ENCODE data around the gene C3orf18. TPM values are rescaled to one million over a fixed set of nuclear protein-coding genes. Genes with fewer than 3 reads are reported as not detected.

The C3orf18 gene
- total RNA-seq, 1 donor from 2014 or later: 7.2 TPM

DNA sequence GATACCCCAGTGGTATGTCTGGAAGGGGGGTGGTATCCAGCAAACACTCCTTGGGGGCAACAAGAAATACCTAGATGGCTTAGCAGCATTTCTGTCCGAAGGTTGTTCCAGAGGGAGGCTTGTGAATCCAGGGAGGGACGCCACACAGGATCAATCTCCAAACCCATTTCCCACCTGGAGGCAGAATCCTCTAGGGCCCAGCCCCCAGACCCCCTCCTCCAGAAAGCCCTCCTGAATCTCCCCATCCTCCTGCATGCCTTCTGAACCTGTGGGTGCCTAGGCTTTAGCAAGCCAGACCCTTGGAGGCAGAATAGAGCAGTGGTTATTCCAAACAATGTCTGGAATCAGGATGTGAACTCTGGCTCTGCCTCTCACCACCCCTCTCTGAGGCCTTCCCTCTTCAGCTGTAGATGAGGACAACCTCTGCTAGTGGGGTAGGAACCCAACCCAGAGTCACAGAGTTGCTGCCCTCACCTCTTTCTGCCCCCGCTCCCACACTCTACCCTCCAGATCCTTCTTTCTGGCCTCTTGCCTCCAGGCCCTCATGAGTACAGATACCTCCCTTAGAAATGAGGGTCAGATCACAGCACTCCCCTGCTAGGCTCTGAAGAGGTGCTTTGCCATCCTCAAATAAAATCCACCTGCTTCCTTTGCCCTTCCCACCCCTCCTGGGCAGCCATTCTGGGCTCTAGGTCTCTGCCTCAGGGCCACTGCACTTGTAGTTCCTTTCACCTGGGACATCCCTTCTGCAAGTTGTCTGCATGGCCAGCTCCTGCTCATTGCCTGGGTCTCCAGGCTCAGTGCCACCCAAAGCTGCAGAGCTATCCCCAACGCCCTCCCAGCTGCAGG is 35.9 kb upstream of the C3orf18 start:
- no peak for DNase-seq

DNA sequence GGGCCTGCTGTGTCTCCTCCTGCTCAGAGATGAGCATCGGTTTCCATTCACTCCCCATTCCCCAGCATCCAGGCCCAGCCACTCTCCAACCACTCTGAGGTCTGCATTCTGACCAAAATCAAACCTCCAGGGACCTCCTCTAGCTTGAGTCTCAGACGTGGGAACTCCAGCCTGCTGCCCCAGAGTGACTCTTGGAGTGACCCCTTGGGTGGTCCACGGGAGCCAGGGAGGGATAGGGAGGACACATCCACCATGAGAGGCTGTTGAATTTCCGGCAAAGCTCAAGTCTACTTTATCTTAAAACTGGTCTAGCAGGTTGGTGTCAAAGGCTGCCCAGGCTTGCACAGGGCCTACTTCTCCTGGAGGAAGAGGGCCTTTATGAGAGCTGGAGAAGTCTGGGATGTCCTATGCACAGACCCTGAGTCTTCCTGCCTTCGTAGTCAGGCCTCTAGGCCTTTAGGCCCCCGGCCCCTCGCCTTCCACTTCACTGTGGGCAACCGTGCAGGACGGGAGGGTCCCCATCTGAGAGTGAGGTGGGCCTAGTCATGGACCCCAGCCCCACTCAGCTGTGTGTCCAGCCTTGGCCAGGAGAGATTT is 35.1 kb upstream of the C3orf18 start:
- peak; percentile 27 for DNase-seq

- peak; percentile 87 for DNase-seq
Measured at GRCh38 chr3:50600841-50601591, 33.5 kb upstream of the C3orf18 start.

- DNase-seq: no peak
Measured at GRCh38 chr3:50600141-50600753, 32.7 kb upstream of the C3orf18 start.

- DNase-seq: no peak
Measured at GRCh38 chr3:50599716-50600118, 32.2 kb upstream of the C3orf18 start.

- DNase-seq: no peak
Measured at GRCh38 chr3:50599115-50599715, 31.7 kb upstream of the C3orf18 start.

DNA sequence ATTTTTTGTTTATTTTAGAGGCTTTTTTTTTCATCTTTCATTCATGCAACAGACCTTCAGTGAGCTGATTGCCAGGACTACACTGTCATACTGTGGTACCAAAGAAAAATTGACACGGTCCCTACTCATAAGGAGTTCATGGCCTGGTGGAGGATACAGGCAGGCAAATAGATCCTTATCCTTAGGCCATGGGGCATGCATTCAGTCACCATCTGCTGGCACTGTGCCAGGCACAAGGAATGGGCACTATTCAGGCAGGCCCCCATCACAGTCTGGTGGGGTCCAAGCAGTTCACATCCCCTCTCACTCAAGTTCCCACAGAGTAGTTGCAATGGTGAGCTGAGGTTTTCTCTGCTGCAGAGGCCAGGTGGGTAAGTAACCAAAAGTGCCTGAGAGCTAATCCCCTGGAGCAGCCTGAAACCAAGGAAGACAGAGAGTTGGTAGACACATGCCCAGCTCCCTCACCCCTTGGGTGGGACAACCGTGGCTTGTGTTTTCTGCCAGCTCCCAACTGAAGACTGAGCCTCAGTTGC is 26.8 kb upstream of the C3orf18 start:
- DNase-seq: no peak

- no peak for DNase-seq
Measured at GRCh38 chr3:50592568-50592967, 25.0 kb upstream of the C3orf18 start.

DNA sequence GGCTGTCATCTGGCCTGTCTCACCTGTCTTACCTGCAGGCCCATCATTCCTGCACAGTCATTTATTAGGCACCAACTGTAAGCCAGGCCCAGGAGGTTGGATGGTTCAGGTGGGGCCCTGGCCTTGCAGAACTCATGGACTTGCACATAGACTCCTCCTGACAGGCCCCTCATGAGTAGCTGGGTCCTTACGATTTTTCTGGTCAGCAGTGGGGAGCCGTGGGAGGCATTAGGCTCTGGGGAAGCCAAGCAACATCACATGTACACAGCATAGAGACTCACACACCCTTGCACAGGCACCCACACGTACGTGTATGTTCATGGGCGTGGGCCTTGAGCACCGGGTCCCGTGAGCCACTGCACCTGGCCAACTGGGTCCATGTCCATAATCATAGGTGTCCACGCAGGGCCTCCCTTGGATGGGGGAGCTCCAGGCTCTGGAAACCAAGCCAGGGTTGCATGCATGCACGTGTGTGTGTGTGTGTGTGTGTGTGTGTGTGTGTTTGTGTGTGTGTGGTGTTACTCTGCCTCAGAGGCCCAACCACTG is 23.7 kb upstream of the C3orf18 start:
- DNase-seq: no peak

DNA sequence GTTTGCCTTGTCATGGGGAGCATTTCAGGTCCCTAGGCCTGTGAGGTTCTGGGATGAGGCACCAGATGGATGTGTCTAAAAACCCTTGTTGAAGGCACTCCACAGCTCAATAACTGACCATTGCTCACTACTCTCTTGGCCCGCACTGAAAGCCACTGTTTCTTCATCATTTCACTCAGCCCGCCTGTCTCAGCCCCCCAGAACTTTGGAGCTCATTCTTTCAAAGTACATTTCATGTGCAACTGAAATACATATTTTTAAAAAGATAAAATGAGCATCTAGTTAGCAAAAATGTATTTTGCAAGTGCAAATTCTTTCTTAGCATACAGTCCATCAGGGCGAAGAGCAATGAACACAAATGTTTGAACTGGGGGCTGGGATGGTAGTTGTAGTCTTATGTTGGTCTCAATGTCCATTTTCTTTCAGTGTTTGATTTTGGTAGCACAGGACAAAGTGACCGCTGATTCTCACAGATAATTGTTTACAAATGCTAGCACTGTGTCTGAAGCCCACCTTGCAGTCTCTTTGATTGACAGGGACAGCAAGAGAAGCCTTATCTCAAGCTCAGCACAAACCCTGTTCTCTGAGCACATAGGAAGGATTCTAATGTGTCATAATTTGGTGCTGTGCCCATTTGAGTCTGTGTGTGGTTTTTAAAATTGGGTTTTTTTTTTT is 21.3 kb upstream of the C3orf18 start:
- no peak for DNase-seq

- no peak for DNase-seq
Measured at GRCh38 chr3:50587806-50588758, 20.5 kb upstream of the C3orf18 start.

DNA sequence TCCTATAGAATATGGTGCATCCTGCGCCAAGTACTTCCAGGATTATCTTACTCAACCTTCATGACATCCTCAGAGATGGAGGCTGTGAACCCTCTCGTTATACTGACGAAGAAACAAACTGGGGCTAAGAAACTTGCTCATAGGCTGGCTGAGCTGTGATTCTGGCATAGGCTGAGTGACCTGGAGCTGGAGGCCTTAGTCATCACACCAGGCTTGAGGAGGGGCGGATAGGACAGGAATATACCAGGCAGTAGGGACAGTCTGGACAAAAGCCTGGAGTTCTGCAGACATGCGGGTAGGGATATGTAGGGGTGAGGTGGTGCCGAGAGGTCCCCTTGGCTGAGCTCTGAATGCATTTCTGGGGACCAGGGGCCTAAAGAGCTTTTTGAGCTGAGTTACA is 19.8 kb upstream of the C3orf18 start:
- no peak for DNase-seq

DNA sequence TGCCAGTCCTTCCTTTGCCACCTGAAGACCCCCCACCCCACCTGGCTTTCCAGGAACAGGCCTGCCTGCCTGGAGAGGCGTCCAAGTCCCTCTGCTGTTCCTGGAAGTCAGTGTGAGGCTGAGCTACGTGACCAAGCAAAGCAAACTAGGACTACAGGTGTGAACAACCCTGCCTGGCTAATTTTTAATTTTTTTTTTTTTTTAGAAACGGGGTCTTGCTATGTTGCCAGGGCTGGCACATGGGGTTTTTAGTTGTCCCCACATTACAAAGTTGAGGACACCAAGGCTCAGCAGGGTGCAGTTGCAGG is 19.2 kb upstream of the C3orf18 start:
- no peak for DNase-seq

- DNase-seq: no peak
Measured at GRCh38 chr3:50585919-50586762, 18.6 kb upstream of the C3orf18 start.

DNA sequence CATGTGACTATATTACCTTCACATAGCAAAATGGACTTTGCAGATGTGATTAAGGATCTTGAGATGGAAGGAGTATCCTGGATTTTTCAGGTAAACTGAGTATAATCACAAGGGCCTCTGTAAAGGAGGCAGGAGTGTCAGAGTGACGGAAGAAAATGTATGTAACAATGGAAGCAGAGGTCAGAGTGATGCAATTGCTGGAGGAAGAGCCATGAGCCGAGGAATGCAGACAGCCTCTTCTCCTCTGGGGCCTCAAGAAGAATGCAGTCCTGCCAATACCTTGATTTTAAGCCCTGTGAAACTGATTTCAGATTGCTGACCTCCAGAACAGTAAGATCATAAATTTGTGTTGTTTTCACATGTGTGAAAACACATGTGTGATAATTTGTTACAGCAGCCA is 16.8 kb upstream of the C3orf18 start:
- no peak for DNase-seq

GRCh38 chr3:50583897-50584296 is 16.4 kb upstream of the C3orf18 start:
- DNase-seq: no peak

DNA sequence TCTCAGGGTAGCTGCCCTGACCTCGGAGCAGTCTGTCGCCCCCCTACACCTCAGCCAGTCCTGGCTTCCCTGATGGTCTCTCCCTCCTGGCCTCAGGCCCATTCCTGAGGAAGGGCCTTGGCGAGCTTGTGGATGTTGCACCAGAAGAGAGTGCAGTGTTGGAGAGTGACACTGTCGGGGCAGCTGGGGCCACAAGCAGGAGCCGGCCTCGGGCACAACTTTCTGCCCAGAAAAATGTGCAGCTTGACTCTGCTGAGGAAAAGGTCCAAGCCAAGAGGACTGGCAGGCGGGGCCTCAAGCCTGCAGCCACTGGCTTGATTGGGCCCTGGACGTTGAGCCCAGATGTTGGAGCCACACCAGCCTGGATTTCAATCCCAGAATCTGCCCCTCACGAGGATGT is 14.5 kb upstream of the C3orf18 start:
- no peak for DNase-seq

DNA sequence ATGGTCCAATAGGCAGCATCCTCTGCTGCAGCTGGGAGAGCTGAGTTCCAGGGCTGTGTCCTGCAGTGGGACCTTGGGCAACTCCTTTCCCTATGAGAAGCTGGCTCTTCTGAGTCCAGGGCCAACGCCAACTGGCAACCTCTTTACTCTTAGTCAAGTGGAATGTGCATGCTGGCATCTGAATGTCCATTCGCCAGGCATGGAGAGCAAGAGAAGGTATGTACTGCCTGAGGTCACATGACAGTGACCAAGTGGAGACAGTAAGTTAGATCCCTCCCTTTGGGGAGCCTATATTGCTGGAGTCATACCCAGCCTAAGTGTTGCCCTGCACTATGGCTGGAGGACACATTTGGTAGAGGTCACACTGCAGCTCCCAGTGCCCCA is 13.9 kb upstream of the C3orf18 start:
- no peak for DNase-seq

All from skin of body (tissue), 2 donors.